ENCODE data around the gene PTGES.
"Not testable (repeated sequence)": the region's sequence is repeated elsewhere in the genome, so short reads cannot be mapped to it uniquely, and the experiment has no call there.

GRCh38 chr9:129760784-129761183, 7.9 kb upstream of the PTGES start:
- not testable (repeated sequence) for TF ChIP-seq YY1 (IDR thresholded peaks at IDR 0.05; ENCODE audit: insufficient read depth, insufficient read length); ZNF274 (IDR thresholded peaks at IDR 0.05; ENCODE audit: low read depth, low read length)

Measured in NT2/D1 (cell line).